ENCODE results near the gene MMP13. TPM values are rescaled to one million over a fixed set of nuclear protein-coding genes. Genes with fewer than 3 reads are reported as not detected.
A peak's percentile ranks its signal among the peaks of the same experiment; 100 is the strongest.

MMP13 gene
- total RNA-seq, 6 donors from 2014 or later: 0.54 to 0.59 TPM; not detected in 4

GRCh38 chr11:102940714-102941588, 14.6 kb downstream of the MMP13 start:
- peak in 1 of 2 donors; percentile 82 for ATAC-seq (ENCODE audit: low FRiP score in 2 of 2)
- no peak for DNase-seq
- 14 to 21% methylated on average over 9 to 10 of the region's 10 CpGs for WGBS, 2 donors

GRCh38 chr11:102936864-102937509, 18.5 kb downstream of the MMP13 start:
- DNase-seq (no peak), ATAC-seq (ENCODE audit: low FRiP score in 2 of 2) (no peak)
- Histone ChIP-seq H3K4me1 (peaks cover 0 to 6% (median 2%) of the 10 kb centered on the region in 4 donors), H3K27me3 (no peaks in the 10 kb centered on the region), H3K9me3 (no peaks in the 10 kb centered on the region), H3K36me3 (no peaks in the 10 kb centered on the region), H3K4me3 (no peak overlapping the region), H3K27ac (no peak overlapping the region)
- 88 to 92% methylated on average over 6 of the region's 6 CpGs for WGBS, 2 donors
- TF ChIP-seq POLR2A (IDR thresholded peaks at IDR 0.05) (no peak), CTCF (IDR thresholded peaks at IDR 0.05) (no peak), EP300 (IDR thresholded peaks at IDR 0.05) (no peak), POLR2AphosphoS5 (IDR thresholded peaks at IDR 0.05) (no peak)

More at GRCh38 chr11:102940714-102941588, 14.6 kb downstream of the MMP13 start:
- TF ChIP-seq CTCF (IDR thresholded peaks at IDR 0.05) (peak; percentile 61 to 82 (median 74)), POLR2AphosphoS5 (IDR thresholded peaks at IDR 0.05) (no peak)
- H3K9me3 ChIP-seq: no peaks in the 10 kb centered on the region
- H3K27me3 ChIP-seq: no peaks in the 10 kb centered on the region
- no peak overlapping the region for H3K27ac ChIP-seq
- no peak overlapping the region for H3K4me3 ChIP-seq
- no peaks in the 10 kb centered on the region for H3K36me3 ChIP-seq
- peaks cover 0 to 6% (median 2%) of the 10 kb centered on the region in 4 donors for H3K4me1 ChIP-seq

GRCh38 chr11:102935514-102935913, 20.0 kb downstream of the MMP13 start:
- Histone ChIP-seq H3K36me3 (no peaks in the 10 kb centered on the region), H3K4me1 (no peaks in the 10 kb centered on the region), H3K27me3 (no peaks in the 10 kb centered on the region), H3K4me3 (no peak overlapping the region), H3K27ac (no peak overlapping the region), H3K9me3 (no peaks in the 10 kb centered on the region)
- TF ChIP-seq EP300 (IDR thresholded peaks at IDR 0.05) (no peak), CTCF (IDR thresholded peaks at IDR 0.05) (no peak), POLR2AphosphoS5 (IDR thresholded peaks at IDR 0.05) (no peak), POLR2A (IDR thresholded peaks at IDR 0.05) (no peak)
- WGBS, 2 donors: 91 to 94% methylated on average over 3 of the region's 3 CpGs
- no peak for ATAC-seq (ENCODE audit: low FRiP score in 2 of 2)
- no peak for DNase-seq

- DNase-seq (no peak), ATAC-seq (ENCODE audit: low FRiP score in 2 of 2) (no peak)
- no peak for TF ChIP-seq CTCF (IDR thresholded peaks at IDR 0.05)
- TF ChIP-seq POLR2A (IDR thresholded peaks at IDR 0.05): no peak
- TF ChIP-seq EP300 (IDR thresholded peaks at IDR 0.05): no peak
- no peak for TF ChIP-seq POLR2AphosphoS5 (IDR thresholded peaks at IDR 0.05)
- Histone ChIP-seq H3K27ac (no peak overlapping the region), H3K9me3 (no peaks in the 10 kb centered on the region), H3K4me3 (no peak overlapping the region), H3K36me3 (no peaks in the 10 kb centered on the region), H3K4me1 (no peaks in the 10 kb centered on the region), H3K27me3 (no peaks in the 10 kb centered on the region)
- 72 to 82% methylated on average over 4 of the region's 4 CpGs for WGBS, 2 donors
These were observed 20.8 kb downstream of the MMP13 start for GRCh38 chr11:102934735-102935134.
